ENCODE data around the gene CDH5.

DNA sequence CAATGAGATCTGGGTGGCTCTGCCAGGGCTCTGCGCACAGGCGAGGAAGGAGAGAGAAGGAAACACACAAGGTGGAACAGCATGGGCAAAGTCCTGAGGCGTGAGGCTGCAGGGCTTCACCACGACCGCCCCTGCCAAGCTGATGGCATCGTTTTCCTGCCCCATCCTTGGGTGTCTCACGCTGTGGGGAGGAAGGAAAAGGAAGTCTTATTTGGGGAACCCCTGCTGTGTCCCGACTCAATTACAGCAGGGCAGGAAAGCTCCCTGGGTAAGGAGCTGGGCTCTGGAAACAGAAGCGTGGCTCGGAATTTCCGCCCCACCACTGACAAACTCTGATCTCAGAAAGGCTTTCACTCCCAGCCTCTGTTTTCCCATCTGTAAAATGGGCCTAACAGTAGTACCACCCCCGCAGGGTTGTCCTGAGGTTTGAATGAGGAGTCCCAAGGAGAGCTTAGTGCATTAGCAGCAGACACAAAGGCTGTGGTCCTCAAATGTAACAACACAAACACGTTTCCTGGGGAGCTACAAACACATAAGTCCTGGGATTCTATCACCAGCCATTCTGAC, 3.2 kb upstream of the CDH5 start:
- TF ChIP-seq, protein P1, sequence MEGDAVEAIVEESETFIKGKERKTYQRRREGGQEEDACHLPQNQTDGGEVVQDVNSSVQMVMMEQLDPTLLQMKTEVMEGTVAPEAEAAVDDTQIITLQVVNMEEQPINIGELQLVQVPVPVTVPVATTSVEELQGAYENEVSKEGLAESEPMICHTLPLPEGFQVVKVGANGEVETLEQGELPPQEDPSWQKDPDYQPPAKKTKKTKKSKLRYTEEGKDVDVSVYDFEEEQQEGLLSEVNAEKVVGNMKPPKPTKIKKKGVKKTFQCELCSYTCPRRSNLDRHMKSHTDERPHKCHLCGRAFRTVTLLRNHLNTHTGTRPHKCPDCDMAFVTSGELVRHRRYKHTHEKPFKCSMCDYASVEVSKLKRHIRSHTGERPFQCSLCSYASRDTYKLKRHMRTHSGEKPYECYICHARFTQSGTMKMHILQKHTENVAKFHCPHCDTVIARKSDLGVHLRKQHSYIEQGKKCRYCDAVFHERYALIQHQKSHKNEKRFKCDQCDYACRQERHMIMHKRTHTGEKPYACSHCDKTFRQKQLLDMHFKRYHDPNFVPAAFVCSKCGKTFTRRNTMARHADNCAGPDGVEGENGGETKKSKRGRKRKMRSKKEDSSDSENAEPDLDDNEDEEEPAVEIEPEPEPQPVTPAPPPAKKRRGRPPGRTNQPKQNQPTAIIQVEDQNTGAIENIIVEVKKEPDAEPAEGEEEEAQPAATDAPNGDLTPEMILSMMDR (IDR thresholded peaks at IDR 0.05): no peak
- TF ChIP-seq POLR2A (IDR thresholded peaks at IDR 0.05): no peak
